Stimulated activated CD4-positive, alpha-beta T cell treated with anti-CD3 and anti-CD28 coated beads, Interleukin-2, amount 100 ng/mL, for 4 hours (primary cell): ENCODE measurements around the gene C1orf159.
"Not testable (repeated sequence)": the region's sequence is repeated elsewhere in the genome, so short reads cannot be mapped to it uniquely, and the experiment has no call there.

Experiments
- DNase-seq: peaks from one replicate; pipeline ENCODE4 v3.0.0-alpha.2; 2020; ENCODE audit warnings: low read depth

C1orf159 gene

GRCh38 chr1:1115786-1116700, at the start of gene C1orf159:
Gene C1orf159, minus strand, starts transcription at chr1:1116089. Its CDS starts 24,546 bp downstream, at chr1:1091543.
- DNase-seq: peak; percentile 99

- DNase-seq: no peak
Measured at GRCh38 chr1:1165485-1165884, 49.6 kb upstream of the C1orf159 start.

- no peak for DNase-seq
Measured at GRCh38 chr1:1164701-1165451, 49.0 kb upstream of the C1orf159 start.

GRCh38 chr1:1164361-1164700, 48.4 kb upstream of the C1orf159 start:
- DNase-seq: no peak

- no peak for DNase-seq
Measured at GRCh38 chr1:1163538-1164070, 47.7 kb upstream of the C1orf159 start.

GRCh38 chr1:1162597-1163537, 47.0 kb upstream of the C1orf159 start:
- no peak for DNase-seq

GRCh38 chr1:1161683-1162079, 45.8 kb upstream of the C1orf159 start:
- no peak for DNase-seq

GRCh38 chr1:1161078-1161682, 45.3 kb upstream of the C1orf159 start:
- DNase-seq: no peak

GRCh38 chr1:1160281-1160930, 44.5 kb upstream of the C1orf159 start:
- DNase-seq: no peak

- DNase-seq: no peak
Measured at GRCh38 chr1:1157914-1158710, 42.2 kb upstream of the C1orf159 start.

GRCh38 chr1:1157426-1157913, 41.6 kb upstream of the C1orf159 start:
- DNase-seq: peak; percentile 37

GRCh38 chr1:1157033-1157365, 41.1 kb upstream of the C1orf159 start:
- DNase-seq: no peak

GRCh38 chr1:1156140-1157032, 40.5 kb upstream of the C1orf159 start:
- no peak for DNase-seq

- no peak for DNase-seq
Measured at GRCh38 chr1:1155258-1155657, 39.4 kb upstream of the C1orf159 start.

GRCh38 chr1:1153874-1154273, 38.0 kb upstream of the C1orf159 start:
- DNase-seq: no peak

- not testable (repeated sequence) for DNase-seq
Measured at GRCh38 chr1:1153215-1153614, 37.3 kb upstream of the C1orf159 start.

GRCh38 chr1:1152431-1152830, 36.5 kb upstream of the C1orf159 start:
- not testable (repeated sequence) for DNase-seq

- no peak for DNase-seq
Measured at GRCh38 chr1:1151306-1151705, 35.4 kb upstream of the C1orf159 start.

GRCh38 chr1:1150100-1150499, 34.2 kb upstream of the C1orf159 start:
- no peak for DNase-seq
